Activated T-cell treated with anti-CD3 and anti-CD28 coated beads for 1 hour (primary cell): ENCODE measurements around the gene PDZK1IP1.
"Not testable (repeated sequence)": the region's sequence is repeated elsewhere in the genome, so short reads cannot be mapped to it uniquely, and the experiment has no call there.

Experiments
- DNase-seq: peaks from one replicate; pipeline ENCODE4 v3.0.0-alpha.2; 2020; ENCODE audit warnings: low read depth

The PDZK1IP1 gene

GRCh38 chr1:47223921-47224675 is 34.3 kb upstream of the PDZK1IP1 start:
- no peak for DNase-seq

- DNase-seq = no peak
Observed at GRCh38 chr1:47223174-47223920, 33.5 kb upstream of the PDZK1IP1 start.

GRCh38 chr1:47222476-47222875 is 32.6 kb upstream of the PDZK1IP1 start:
- no peak for DNase-seq

- DNase-seq = no peak
Observed at GRCh38 chr1:47219590-47220220, 29.9 kb upstream of the PDZK1IP1 start.

GRCh38 chr1:47219001-47219400 is 29.2 kb upstream of the PDZK1IP1 start:
- no peak for DNase-seq

- DNase-seq = no peak
Observed at GRCh38 chr1:47216278-47217059, 26.6 kb upstream of the PDZK1IP1 start.

- DNase-seq = no peak
Observed at GRCh38 chr1:47215713-47216112, 25.9 kb upstream of the PDZK1IP1 start.

- DNase-seq = no peak
Observed at GRCh38 chr1:47214549-47214948, 24.7 kb upstream of the PDZK1IP1 start.

- DNase-seq = no peak
Observed at GRCh38 chr1:47213230-47213963, 23.6 kb upstream of the PDZK1IP1 start.

- DNase-seq = no peak
Observed at GRCh38 chr1:47212636-47213229, 22.9 kb upstream of the PDZK1IP1 start.

- DNase-seq = no peak
Observed at GRCh38 chr1:47211796-47212269, 22.0 kb upstream of the PDZK1IP1 start.

GRCh38 chr1:47210666-47211065 is 20.8 kb upstream of the PDZK1IP1 start:
- no peak for DNase-seq

GRCh38 chr1:47209725-47210325 is 20.0 kb upstream of the PDZK1IP1 start:
- DNase-seq = no peak

- no peak for DNase-seq
Observed at GRCh38 chr1:47209091-47209490, 19.3 kb upstream of the PDZK1IP1 start.

- no peak for DNase-seq
Observed at GRCh38 chr1:47208374-47208850, 18.6 kb upstream of the PDZK1IP1 start.

GRCh38 chr1:47207803-47208373 is 18.1 kb upstream of the PDZK1IP1 start:
- no peak for DNase-seq

GRCh38 chr1:47205918-47206317 is 16.1 kb upstream of the PDZK1IP1 start:
- DNase-seq = no peak

- DNase-seq = not testable (repeated sequence)
Observed at GRCh38 chr1:47203504-47203903, 13.7 kb upstream of the PDZK1IP1 start.

- no peak for DNase-seq
Observed at GRCh38 chr1:47201179-47201578, 11.3 kb upstream of the PDZK1IP1 start.

GRCh38 chr1:47198214-47198613 is 8.4 kb upstream of the PDZK1IP1 start:
- no peak for DNase-seq
